Activated T-cell treated with anti-CD3 and anti-CD28 coated beads, Interleukin-2, amount 50 U/mL, for 72 hours (primary cell): ENCODE results near the gene BAZ1B. TPM values are rescaled to one million over a fixed set of nuclear protein-coding genes. Genes with fewer than 3 reads are reported as not detected.
"Not testable (repeated sequence)": the region's sequence is repeated elsewhere in the genome, so short reads cannot be mapped to it uniquely, and the experiment has no call there.

Experiments
- ATAC-seq, 2 donors: fragments of 150-1000 bp; cut with Tn5 transposase; replicated peaks in 1 of 2; 2 replicates each; pipeline ENCODE4 v1.10.0; 2021; ENCODE audit warnings: moderate library complexity in 2 of 2, mild to moderate bottlenecking in 1 of 2
- DNase-seq, 2 donors: peaks; one replicate each; pipeline ENCODE4 v3.0.0; 2021 to 2022; ENCODE audit warnings: mixed read lengths in 1 of 2
- H3K27ac Mint-ChIP-seq: one replicate; pipeline ENCODE4 v1.8.0; 2022; ENCODE audit warnings: mild to moderate bottlenecking, moderate library complexity, mixed read lengths
- H3K27me3 Mint-ChIP-seq: one replicate; pipeline ENCODE4 v1.8.0; 2022; ENCODE audit warnings: low read depth, mixed read lengths
- H3K36me3 Mint-ChIP-seq, 2 donors: one replicate each; pipeline ENCODE4 v1.8.0; 2022; ENCODE audit warnings: mixed read lengths in 2 of 2, mild to moderate bottlenecking in 1 of 2; ENCODE audit not compliant: insufficient read depth in 2 of 2
- H3K4me1 Mint-ChIP-seq: one replicate; pipeline ENCODE4 v1.8.0; 2022; ENCODE audit warnings: low read depth, mixed read lengths
- H3K4me3 Mint-ChIP-seq, 2 donors: one replicate each; pipeline ENCODE4 v1.8.0; 2022; ENCODE audit warnings: mild to moderate bottlenecking in 2 of 2, mixed read lengths in 2 of 2, moderate library complexity in 2 of 2
- H3K9me3 Mint-ChIP-seq, 2 donors: one replicate each; pipeline ENCODE4 v1.8.0; 2022; ENCODE audit warnings: mixed read lengths in 2 of 2
- total RNA-seq, 2 donors: library from RNA; stranded (reverse); gene quantifications; one replicate each; pipeline ENCODE4 v1.2.3, GENCODE V29; 2022

The BAZ1B gene
- total RNA-seq, 2 donors from 2014 or later = 94.5 to 105 TPM

DNA sequence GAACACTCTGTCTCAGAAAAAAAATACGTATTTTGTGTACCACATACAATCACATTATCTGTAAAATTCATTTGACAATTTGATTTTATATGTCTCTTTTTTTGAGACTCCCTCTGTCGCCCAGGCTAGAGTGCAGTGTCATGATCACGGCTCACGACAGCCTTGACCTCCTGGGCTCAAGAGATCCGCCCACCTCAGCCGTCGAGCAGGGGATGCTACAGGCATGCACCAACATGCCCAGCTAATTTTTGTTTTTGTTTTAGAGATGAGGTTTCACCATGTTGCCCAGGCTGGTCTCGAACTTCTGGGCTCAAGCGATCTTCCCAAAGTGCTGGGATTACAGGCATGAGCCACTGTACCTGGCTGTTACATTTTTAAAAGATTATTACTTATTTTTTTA is 11.6 kb upstream of the BAZ1B start:
- H3K27me3 Mint-ChIP-seq = no peaks in the 10 kb centered on the region
- H3K9me3 Mint-ChIP-seq = no peaks in the 10 kb centered on the region
- DNase-seq = no peak
- H3K4me1 Mint-ChIP-seq = peaks cover under 1% of the 10 kb centered on the region
- H3K4me3 Mint-ChIP-seq = no peak overlapping the region
- ATAC-seq = no peak
- no peak overlapping the region for H3K27ac Mint-ChIP-seq
- peaks cover 2 to 11% of the 10 kb centered on the region in 2 donors for H3K36me3 Mint-ChIP-seq

GRCh38 chr7:73532224-73532623 is 10.1 kb upstream of the BAZ1B start:
- no peak overlapping the region for H3K27ac Mint-ChIP-seq
- no peak for ATAC-seq
- peaks cover 2 to 4% of the 10 kb centered on the region in 2 donors for H3K36me3 Mint-ChIP-seq
- no peaks in the 10 kb centered on the region for H3K9me3 Mint-ChIP-seq
- H3K27me3 Mint-ChIP-seq = no peaks in the 10 kb centered on the region
- no peak for DNase-seq
- H3K4me1 Mint-ChIP-seq = peaks cover 15% of the 10 kb centered on the region
- no peak overlapping the region for H3K4me3 Mint-ChIP-seq

- ATAC-seq (no peak), DNase-seq (no peak)
- H3K36me3 Mint-ChIP-seq = no peaks in the 10 kb centered on the region
- no peak overlapping the region for H3K27ac Mint-ChIP-seq
- no peaks in the 10 kb centered on the region for H3K27me3 Mint-ChIP-seq
- no peaks in the 10 kb centered on the region for H3K9me3 Mint-ChIP-seq
- no peak overlapping the region for H3K4me3 Mint-ChIP-seq
- peaks cover 22% of the 10 kb centered on the region for H3K4me1 Mint-ChIP-seq
Measured at GRCh38 chr7:73530800-73531199, 8.7 kb upstream of the BAZ1B start.

DNA sequence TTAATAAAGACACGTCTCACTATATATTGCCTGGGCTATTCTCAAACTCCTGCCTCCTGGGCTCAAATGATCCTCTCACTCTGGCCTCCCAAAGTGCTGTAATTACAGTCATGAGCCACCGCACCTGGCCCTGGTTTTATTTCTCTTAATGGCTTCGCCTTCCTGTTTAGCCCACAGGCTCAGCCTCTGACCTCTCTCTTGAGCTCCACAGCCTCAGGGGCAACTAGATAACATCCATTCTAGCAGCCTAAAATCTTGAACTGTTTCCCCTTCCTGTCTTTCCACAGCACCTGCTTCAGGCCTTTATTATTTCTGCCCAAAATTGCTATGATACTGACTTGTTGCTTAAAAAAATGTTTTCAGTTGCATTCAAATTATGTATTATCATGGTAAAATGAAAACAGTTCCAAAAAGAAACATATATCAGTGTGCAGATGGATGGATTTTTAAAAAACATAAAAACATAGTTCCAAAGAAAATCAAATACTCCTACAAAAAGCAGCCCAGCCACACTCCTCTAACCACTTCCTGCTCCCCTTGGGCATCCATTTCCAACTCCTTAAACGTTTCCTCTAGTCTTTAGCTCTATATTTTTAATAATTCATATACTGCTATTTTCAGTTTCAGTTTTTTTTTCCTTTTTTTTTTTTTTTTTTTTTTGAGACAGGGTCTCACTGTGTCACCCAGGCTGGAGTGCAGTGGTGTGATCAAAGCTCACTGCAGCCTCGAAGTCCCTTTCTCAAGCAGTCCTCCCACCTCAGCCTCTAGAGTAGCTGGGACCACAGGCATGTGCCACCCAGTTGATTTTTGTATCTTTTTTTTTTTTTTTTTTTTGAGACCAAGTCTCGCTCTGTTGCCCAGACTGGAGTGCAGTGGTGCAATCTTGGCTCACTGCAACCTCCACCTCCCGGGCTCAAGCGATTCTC is 5.1 kb upstream of the BAZ1B start:
- Mint-ChIP-seq H3K27me3 (no peaks in the 10 kb centered on the region), H3K9me3 (no peaks in the 10 kb centered on the region), H3K4me3 (peak overlapping the region; percentile 52 to 81), H3K4me1 (peaks cover 44% of the 10 kb centered on the region), H3K36me3 (peaks cover 0 to 1% of the 10 kb centered on the region in 2 donors), H3K27ac (peak overlapping the region; percentile 98)
- no peak for DNase-seq
- no peak for ATAC-seq

DNA sequence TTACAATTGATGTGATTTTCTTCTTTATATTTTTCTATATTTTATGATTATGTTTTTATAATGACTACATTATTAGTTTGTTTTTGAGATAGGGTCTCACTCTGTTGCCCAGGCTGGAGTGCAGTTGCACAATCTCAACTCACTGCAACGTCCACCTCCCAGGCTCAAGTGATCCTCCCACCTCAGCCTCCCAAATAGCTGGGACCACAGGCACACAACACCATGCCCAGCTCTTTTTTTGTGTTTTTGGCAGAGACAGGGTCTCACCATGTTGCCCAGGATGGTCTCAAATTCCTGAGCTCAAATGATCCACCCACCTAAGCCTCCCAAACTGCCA is 4.0 kb upstream of the BAZ1B start:
- H3K9me3 Mint-ChIP-seq, DNase-seq, H3K27me3 Mint-ChIP-seq, H3K27ac Mint-ChIP-seq, ATAC-seq, H3K36me3 Mint-ChIP-seq: not testable (repeated sequence)
- peaks cover 44% of the 10 kb centered on the region for H3K4me1 Mint-ChIP-seq
- peak overlapping the region in 1 of 2 donors; percentile 82 for H3K4me3 Mint-ChIP-seq

GRCh38 chr7:73521636-73522104 is 423 bp downstream of the BAZ1B start:
- Mint-ChIP-seq H3K27me3 (no peaks in the 10 kb centered on the region), H3K9me3 (no peaks in the 10 kb centered on the region), H3K4me1 (peaks cover 60% of the 10 kb centered on the region), H3K27ac (no peak overlapping the region), H3K36me3 (peaks cover 16 to 32% of the 10 kb centered on the region in 2 donors), H3K4me3 (peak overlapping the region; percentile 65 to 91)
- ATAC-seq (peak; percentile 57 to 63), DNase-seq (peak in 1 of 2 donors; percentile 67)

DNA sequence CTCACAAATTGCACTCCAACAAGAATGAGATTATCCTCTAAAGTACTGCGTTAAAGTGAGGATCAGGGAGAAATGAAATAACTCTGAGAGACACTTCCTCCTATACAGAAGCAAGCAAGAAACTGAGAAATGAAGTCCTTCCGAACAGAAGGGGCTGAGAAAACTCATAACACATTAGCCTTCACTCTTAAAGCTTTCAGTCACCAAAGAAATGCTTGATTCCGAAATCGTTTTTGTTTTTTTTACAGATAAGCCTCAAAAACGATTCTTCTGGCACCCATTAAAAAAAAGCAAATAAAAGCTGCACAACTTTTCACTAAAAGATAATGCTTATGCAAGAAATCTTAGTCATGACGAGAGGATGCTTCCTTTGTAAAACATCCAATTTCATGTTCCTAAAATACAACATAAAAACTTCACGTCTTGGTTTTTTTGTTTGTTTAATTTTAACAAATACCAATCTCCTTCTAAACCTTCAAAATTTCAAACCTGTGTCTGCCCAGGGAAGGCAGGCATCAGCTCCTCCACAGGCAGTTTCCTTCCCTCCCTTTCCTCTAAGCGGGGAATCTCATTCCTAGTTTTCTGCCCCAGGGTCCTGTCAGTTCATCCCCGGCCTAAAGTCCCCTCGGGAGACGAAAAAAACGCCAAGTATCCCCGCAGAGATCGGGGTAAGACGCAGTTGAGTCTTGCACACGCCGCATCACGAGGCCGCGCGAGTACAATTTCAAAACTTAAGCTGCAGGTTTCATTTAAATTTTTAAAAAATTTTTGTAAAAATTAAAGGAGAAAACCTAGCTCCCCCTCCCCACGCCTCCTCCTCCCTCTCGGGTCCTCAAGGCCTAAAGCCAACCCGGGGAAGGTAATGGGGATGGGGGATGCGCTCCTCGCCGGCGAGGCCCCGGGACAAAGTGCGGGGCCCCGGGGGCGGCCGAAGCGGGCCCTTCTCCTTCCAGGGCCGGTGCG is 1.1 kb downstream of the BAZ1B start:
- Mint-ChIP-seq H3K27ac (peak overlapping the region; percentile 93), H3K36me3 (peaks cover 16 to 32% of the 10 kb centered on the region in 2 donors)
- DNase-seq = no peak

DNA sequence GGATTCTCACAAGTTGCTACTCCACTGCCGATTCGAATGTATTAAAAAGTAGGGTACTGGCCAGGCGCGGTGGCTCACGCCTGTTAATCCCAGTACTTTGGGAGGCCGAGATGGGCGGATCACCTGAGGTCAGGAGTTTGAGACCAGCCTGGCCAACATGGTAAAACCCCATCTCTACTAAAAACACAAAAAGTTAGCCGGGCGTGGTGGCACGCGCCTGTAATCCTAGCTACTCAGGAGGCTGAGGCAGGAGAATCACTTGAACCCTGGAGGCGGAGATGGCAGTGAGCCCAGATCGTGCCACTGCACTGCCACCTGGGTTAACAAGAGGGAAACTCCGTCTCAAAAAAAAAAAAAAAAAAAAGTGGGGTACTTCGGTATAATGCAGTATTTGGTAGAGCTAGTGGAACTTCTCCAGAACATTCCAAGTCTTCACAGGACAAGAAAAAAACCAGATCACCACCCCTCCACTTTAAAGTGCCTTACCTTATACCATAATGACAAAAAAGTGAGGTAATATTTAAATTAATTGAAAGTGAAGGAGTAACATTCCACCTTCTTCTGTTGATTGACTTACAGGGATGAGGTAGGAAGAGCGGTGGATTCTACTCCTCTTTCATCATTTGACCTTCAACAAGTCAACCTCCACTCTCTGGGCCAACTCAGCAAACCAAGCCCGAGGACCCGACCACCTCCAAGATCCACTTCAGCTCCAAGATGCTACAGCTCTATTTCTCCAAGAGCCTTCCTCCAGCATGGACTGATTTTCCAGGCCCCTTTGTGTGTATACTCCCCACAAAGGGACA is 2.0 kb downstream of the BAZ1B start:
- ATAC-seq (no peak), DNase-seq (peak in 1 of 2 donors; percentile 20)
- H3K4me3 Mint-ChIP-seq = peak overlapping the region; percentile 89 to 90
- peaks cover 16 to 33% of the 10 kb centered on the region in 2 donors for H3K36me3 Mint-ChIP-seq
- H3K9me3 Mint-ChIP-seq = no peaks in the 10 kb centered on the region
- no peaks in the 10 kb centered on the region for H3K27me3 Mint-ChIP-seq
- peaks cover 53% of the 10 kb centered on the region for H3K4me1 Mint-ChIP-seq
- peak overlapping the region; percentile 93 for H3K27ac Mint-ChIP-seq

More for the DNA sequence above, 1.1 kb downstream of the BAZ1B start:
- H3K9me3 Mint-ChIP-seq = no peaks in the 10 kb centered on the region
- ATAC-seq = no peak
- H3K4me3 Mint-ChIP-seq = peak overlapping the region; percentile 89 to 90
- H3K27me3 Mint-ChIP-seq = no peaks in the 10 kb centered on the region
- H3K4me1 Mint-ChIP-seq = peaks cover 59% of the 10 kb centered on the region

DNA sequence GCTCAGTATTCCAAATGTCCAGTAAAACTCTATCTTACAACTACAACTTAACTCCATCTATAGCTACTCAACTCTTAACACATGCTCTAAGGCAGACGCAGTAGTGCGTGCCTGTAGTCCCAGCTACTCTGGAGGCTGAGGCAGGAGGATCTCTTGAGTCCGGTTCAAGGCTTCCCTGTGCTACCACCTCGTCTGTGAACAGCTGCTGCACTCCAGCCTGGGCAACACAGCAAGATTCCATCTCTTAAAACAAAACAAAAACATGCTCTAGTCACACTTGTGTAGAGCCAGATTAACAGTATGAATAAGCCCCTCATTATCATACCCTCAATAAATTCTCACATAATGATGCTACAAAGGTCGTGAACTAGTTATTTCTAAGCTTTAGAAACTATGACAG is 3.6 kb downstream of the BAZ1B start:
- H3K9me3 Mint-ChIP-seq = no peaks in the 10 kb centered on the region
- peak overlapping the region; percentile 89 to 90 for H3K4me3 Mint-ChIP-seq
- ATAC-seq (no peak), DNase-seq (no peak)
- H3K4me1 Mint-ChIP-seq = peaks cover 54% of the 10 kb centered on the region
- H3K27ac Mint-ChIP-seq = peak overlapping the region; percentile 93
- H3K36me3 Mint-ChIP-seq = peaks cover 19 to 36% of the 10 kb centered on the region in 2 donors
- H3K27me3 Mint-ChIP-seq = no peaks in the 10 kb centered on the region

DNA sequence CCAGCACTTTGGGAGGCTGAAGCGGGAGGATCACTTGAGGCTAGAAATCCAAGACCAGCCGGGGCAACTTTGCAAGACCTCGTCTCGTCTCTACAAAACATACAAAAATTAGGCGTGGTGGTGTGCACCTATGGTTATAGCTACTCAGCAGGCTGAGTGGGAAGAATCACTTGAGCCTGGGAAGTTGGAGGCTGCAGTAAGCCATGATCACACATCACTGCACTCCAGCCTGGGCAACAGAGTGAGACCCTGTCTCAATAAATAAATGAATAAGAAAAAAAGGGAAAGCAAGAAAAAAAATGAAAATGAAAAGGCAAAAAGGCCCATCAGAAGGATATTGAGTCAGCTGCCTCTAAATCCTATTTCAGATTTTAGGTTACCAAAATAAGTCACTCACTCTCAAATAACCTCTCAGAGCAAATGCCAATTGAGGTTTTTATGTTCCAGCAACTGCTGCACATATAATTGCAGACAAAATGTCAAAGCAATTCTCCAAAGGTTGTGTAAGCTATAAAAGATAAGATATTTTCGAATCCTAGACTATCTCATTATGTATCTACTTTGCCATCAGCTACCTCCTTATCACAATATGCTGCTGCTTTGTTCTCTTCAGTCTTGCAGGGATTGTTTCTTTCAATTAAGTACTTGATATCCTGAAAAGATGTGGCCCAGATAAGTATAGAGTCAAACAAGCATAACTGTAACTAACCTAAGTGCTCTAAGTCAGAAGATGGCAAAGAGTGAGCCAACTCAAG is 4.7 kb downstream of the BAZ1B start:
- H3K27me3 Mint-ChIP-seq = no peaks in the 10 kb centered on the region
- H3K4me1 Mint-ChIP-seq = peaks cover 60% of the 10 kb centered on the region
- no peaks in the 10 kb centered on the region for H3K9me3 Mint-ChIP-seq
- DNase-seq (no peak), ATAC-seq (no peak)
- H3K36me3 Mint-ChIP-seq = peaks cover 19 to 36% of the 10 kb centered on the region in 2 donors
- H3K4me3 Mint-ChIP-seq = peak overlapping the region; percentile 14 to 48
- H3K27ac Mint-ChIP-seq = peak overlapping the region; percentile 22

GRCh38 chr7:73515178-73515577 is 6.9 kb downstream of the BAZ1B start:
- no peaks in the 10 kb centered on the region for H3K9me3 Mint-ChIP-seq
- peaks cover 55% of the 10 kb centered on the region for H3K4me1 Mint-ChIP-seq
- peak in 1 of 2 donors; percentile 41 for ATAC-seq
- no peaks in the 10 kb centered on the region for H3K27me3 Mint-ChIP-seq
- H3K4me3 Mint-ChIP-seq = peak overlapping the region in 1 of 2 donors; percentile 4
- peaks cover 15 to 41% of the 10 kb centered on the region in 2 donors for H3K36me3 Mint-ChIP-seq
- no peak for DNase-seq
- peak overlapping the region; percentile 3 for H3K27ac Mint-ChIP-seq
